Activated T-helper 2 cell treated with anti-CD3 and anti-CD28 coated beads, Interferon-gamma antibody, Interleukin-2, Interleukin-4, amounts not matched to agents 10 μg/mL and 5 μg/mL and 100 μg/mL, durations not matched to agents 14 hours and 24 hours and 36 hours (primary cell): ENCODE measurements around the gene TBC1D9B. TPM values are rescaled to one million over a fixed set of nuclear protein-coding genes. Genes with fewer than 3 reads are reported as not detected.
"Not testable (repeated sequence)": the region's sequence is repeated elsewhere in the genome, so short reads cannot be mapped to it uniquely, and the experiment has no call there.

Source experiments
- DNase-seq: peaks from one replicate; pipeline ENCODE4 v3.0.0; 2021; ENCODE audit warnings: low spot score
- H3K27ac Mint-ChIP-seq: one replicate; pipeline ENCODE4 v1.8.0; 2021; ENCODE audit warnings: mixed read lengths
- H3K27me3 Mint-ChIP-seq: one replicate; pipeline ENCODE4 v1.8.0; 2021; ENCODE audit warnings: low read depth, mixed read lengths
- H3K36me3 Mint-ChIP-seq: one replicate; pipeline ENCODE4 v1.8.0; 2021; ENCODE audit warnings: low read depth, mixed read lengths
- H3K4me1 Mint-ChIP-seq: one replicate; pipeline ENCODE4 v1.8.0; 2021; ENCODE audit warnings: low read depth, mixed read lengths
- H3K4me3 Mint-ChIP-seq: one replicate; pipeline ENCODE4 v1.8.0; 2021; ENCODE audit warnings: low read depth, mild to moderate bottlenecking, moderate library complexity, mixed read lengths
- H3K9me3 Mint-ChIP-seq: one replicate; pipeline ENCODE4 v1.8.0; 2021; ENCODE audit warnings: mixed read lengths
- intact Hi-C: fragments of 100-400 bp; cut with micrococcal nuclease; formaldehyde crosslinking; loops from one replicate; pipeline ENCODE4 v1.15.1; 2023
- total RNA-seq: library from RNA; stranded (reverse); gene quantifications from 2 replicates; pipeline ENCODE4 v1.2.3, GENCODE V29; 2022

Gene TBC1D9B
- total RNA-seq, 1 donor from 2014 or later, result 125 TPM

DNA sequence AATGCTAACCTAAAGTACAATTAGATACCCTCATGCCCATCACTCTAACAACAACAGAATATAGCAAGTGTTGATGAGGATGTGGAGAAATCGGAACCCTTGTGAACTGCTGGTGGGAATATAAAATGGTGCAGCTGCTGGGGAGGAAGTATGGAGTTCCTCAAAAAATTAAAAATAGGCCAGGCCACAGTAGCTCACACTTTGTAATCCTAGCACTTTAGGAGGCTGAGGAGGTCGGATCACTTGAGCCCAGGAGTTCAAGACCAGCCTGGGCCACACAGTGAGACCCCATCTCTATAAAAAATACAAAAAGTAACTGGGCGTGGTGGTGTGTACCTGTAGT, 31.1 kb downstream of the TBC1D9B start:
- Mint-ChIP-seq H3K27ac (no peak overlapping the region), H3K27me3 (no peaks in the 10 kb centered on the region), H3K4me3 (no peak overlapping the region), H3K9me3 (no peaks in the 10 kb centered on the region), H3K4me1 (no peaks in the 10 kb centered on the region), H3K36me3 (peaks cover 45% of the 10 kb centered on the region)
- no peak for DNase-seq
- intact Hi-C loops, result no loop called here

DNA sequence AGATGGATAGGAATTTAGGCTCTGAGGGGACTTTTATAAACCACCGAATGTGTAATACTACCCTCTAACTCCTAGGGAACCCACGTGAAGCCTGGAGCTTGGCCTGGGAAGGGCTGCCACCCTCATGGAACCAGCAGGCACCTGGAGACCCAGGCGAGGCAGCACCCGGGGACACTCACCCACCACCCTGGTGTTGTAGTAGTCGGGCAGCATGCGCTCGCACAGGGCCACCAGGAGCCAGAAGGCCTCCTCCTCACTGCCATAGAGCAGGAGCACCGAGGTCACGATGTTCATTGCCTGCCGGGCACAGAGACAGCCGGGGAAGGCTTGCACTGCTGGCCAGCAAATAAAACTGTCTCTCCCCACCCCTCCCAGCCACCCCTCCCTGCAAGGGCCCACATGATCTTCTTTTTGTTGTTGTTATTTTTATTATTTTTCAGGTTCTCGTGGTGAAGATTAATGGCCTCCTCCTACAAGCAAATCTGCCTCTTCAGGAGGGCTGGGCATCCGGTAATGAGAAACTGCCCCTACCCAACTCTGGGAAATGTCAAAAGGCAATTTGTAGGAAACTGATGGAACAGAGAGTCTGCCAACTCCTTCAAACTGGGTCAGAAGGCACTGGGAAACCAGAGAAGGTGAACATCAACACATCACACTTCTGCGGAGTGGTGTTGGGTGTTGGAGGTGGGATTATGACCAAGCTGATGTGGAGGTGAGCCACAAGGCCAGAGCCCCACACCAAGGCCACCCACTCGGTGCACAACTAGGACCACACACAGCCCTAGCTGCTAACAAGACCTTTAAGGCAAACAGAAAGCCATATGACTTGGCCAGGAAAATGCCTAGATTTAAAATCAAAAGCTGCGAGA, 31.7 kb downstream of the TBC1D9B start:
- intact Hi-C loops, result no loop called here
- Mint-ChIP-seq H3K9me3 (no peaks in the 10 kb centered on the region), H3K27me3 (no peaks in the 10 kb centered on the region), H3K4me3 (no peak overlapping the region), H3K4me1 (no peaks in the 10 kb centered on the region), H3K27ac (no peak overlapping the region), H3K36me3 (peaks cover 44% of the 10 kb centered on the region)
- DNase-seq, result no peak

DNA sequence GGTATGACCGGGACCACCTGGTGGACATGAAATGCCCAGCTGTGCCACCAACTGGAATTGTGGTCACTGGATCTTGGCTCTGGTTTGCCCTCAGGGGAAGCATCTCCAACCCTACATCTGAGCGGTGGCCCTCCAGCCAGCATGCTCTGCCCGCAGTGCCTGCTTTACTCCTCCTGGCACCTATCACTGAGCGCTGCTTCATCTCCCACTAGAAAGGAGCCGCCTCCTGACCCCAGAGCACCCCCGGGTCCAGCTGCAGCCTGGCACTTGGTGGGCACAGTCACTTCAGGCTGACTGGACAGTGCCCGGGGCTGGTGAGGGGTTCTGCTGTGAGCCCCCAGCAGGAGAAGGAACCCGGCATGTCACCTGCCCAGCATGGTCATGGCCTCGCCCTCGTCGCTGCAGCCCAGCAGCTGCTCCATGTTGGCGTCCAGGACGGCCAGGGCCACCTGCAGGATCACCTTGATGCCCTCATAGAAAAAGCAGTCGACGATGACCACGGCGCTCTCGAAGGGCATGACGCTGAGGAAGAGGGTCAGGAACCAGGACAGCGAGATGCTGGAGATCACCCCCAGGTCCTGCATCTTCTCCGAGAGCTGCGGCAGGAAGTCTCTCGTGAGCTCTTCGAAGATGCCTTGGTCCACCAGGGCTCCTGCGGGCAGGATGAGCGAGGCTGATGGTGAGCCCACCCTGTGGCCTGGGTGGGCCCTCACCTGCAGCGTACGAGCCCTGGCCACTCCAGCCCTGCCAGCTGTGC, 33.0 kb downstream of the TBC1D9B start:
- Mint-ChIP-seq H3K4me3 (no peak overlapping the region), H3K27me3 (no peaks in the 10 kb centered on the region), H3K9me3 (no peaks in the 10 kb centered on the region), H3K4me1 (no peaks in the 10 kb centered on the region), H3K36me3 (peaks cover 48% of the 10 kb centered on the region), H3K27ac (no peak overlapping the region)
- DNase-seq, result no peak
- intact Hi-C loops, result no loop called here

DNA sequence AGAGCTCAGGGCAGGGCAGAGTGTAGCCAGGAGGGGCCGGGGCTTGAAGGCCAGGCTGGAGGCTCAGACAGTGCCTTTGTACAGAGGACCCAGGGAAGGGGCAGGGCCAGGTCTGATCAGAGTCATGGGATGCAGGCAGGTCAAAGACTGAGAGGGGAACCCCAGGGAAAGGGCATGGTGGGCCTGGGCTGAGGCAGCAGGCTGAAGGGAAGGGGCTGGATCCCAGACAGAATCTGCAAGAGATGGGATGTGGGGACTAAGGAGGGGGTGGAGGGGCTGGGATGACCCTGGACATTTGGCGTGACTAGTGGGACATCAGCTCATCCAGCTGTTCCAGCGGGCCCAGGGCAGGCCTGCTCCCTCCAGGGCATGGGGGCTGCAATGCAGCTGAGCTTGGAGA, 33.6 kb downstream of the TBC1D9B start:
- Mint-ChIP-seq H3K36me3 (peaks cover 45% of the 10 kb centered on the region), H3K4me3 (no peak overlapping the region), H3K27me3 (no peaks in the 10 kb centered on the region), H3K4me1 (no peaks in the 10 kb centered on the region), H3K27ac (no peak overlapping the region), H3K9me3 (no peaks in the 10 kb centered on the region)
- intact Hi-C loops, result no loop called here
- no peak for DNase-seq

DNA sequence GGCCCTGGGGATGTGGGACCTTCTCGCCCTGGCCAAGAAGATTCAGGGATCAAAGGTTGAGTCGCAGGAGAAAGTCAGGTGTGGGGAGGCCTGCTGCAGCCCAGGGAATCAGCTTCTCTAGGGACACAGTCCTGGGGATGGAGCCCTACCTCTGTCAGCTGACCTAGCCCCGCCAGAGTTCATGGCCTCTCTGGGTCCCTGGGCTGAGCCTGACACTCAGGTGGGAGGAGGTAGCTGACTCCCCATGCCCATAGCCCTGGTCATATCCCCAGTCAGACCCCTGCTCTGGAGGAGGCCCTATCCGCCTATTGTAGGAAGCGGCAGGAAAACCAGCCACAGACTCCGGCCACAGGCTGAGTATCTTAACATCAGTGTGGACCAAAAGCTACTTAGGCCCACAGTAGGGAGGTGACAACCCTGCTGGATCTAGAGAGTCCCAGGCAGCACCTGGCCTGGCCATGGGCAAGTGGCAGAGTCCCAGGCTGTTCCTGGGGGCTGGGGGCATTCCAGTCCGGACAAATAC, 34.0 kb downstream of the TBC1D9B start:
- Mint-ChIP-seq H3K27ac (no peak overlapping the region), H3K4me1 (no peaks in the 10 kb centered on the region), H3K9me3 (no peaks in the 10 kb centered on the region), H3K36me3 (peaks cover 45% of the 10 kb centered on the region), H3K27me3 (no peaks in the 10 kb centered on the region), H3K4me3 (no peak overlapping the region)
- no peak for DNase-seq
- intact Hi-C loops, result no loop called here

DNA sequence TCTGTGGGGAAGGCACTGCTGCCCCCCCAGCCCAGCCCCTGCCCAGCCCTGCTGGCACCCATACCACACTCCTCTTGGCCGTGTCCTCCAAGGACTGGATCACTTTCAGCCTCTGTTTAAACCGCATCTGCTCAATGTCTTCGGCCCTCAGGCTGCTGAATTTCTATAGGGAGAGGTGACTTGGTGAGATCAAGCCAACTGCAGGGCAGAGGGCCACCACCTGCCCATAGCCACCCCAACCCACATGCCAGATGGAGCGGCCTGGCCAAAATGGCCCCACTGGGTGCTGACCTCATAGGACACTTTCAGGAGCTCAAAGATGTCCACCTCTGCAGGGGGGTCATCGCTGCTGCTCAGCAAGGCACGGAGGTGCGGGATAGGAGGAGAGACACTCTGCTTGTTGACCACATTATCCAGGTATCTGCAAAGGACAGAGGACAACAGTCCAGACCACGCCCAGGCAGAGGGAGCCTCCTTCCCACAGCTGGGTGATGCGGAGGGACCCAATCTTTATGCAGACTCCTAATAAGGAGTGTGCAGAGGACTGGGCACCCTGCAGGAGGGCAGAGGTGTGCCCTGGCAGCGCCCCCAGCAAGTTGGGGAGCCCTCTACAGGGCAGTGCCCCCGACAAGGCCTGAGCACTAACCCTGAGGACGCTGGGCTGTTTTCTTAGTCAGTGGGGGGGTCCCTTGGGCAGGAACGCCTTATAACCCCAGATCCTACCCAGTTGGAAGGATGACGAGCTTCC, 34.7 kb downstream of the TBC1D9B start:
- no peak overlapping the region for H3K27ac Mint-ChIP-seq
- intact Hi-C loops, result no loop called here
- H3K27me3 Mint-ChIP-seq, result no peaks in the 10 kb centered on the region
- H3K36me3 Mint-ChIP-seq, result peaks cover 49% of the 10 kb centered on the region
- no peaks in the 10 kb centered on the region for H3K4me1 Mint-ChIP-seq
- DNase-seq, result no peak
- no peak overlapping the region for H3K4me3 Mint-ChIP-seq
- H3K9me3 Mint-ChIP-seq, result no peaks in the 10 kb centered on the region

DNA sequence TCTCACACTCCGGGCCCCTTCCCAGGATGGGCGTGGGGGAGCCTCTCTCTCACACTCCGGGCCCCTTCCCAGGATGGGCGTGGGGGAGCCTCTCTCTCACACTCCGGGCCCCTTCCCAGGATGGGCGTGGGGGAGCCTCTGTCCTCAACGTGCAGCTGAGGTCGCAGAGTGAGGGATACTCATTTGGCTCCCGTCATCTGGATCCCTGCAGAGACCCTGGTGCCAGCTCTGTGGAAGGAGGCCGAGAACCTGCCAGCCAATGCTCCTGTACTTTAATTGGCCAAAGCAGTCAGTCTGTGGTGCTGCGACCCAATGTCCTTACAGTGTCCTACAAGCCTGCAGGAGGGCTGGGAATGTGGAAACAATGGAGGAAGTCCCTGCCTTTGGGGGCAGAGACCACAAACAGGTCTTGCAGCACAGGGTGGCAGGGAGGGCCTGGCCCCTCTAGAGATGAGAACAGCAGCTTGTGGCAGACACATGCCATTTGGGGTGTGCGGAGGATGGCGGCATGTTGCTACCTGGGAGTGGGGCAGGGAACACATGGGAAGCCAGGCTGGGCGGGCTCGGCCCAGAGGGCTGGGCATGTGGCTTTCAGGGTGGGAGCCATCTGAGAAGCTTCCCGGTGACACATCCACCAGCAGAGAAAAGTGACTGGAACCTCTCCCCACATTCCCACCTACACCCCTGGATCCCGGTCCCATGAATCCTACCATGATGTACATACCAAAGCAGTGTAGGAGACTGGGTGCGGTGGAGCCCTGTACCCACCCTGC, 35.5 kb downstream of the TBC1D9B start:
- Mint-ChIP-seq H3K36me3 (peaks cover 49% of the 10 kb centered on the region), H3K4me1 (no peaks in the 10 kb centered on the region)
- intact Hi-C loops, result no loop called here

DNA sequence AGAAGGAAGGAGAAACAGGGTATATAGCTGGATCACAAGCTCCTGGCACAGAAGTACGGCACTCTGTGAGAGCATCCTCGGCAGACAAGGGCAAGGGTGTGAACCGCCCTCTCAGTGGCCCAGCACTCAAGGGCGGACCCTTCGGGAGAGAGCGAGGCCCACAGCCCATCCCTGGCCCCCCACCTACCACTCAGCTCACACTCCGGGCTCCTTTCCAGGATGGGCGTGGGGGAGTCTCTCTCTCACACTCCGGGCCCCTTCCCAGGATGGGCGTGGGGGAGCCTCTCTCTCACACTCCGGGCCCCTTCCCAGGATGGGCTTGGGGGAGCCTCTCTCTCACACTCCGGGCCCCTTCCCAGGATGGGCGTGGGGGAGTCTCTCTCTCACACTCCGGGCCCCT, 36.2 kb downstream of the TBC1D9B start:
- intact Hi-C loops, H3K4me3 Mint-ChIP-seq, H3K9me3 Mint-ChIP-seq, H3K27me3 Mint-ChIP-seq, H3K27ac Mint-ChIP-seq, DNase-seq, H3K4me1 Mint-ChIP-seq: not testable (repeated sequence)
- H3K36me3 Mint-ChIP-seq, result peaks cover 53% of the 10 kb centered on the region

More for the DNA sequence above, 35.5 kb downstream of the TBC1D9B start:
- H3K27ac Mint-ChIP-seq, result no peak overlapping the region
- DNase-seq, result no peak
- H3K27me3 Mint-ChIP-seq, result no peaks in the 10 kb centered on the region
- H3K9me3 Mint-ChIP-seq, result no peaks in the 10 kb centered on the region
- no peak overlapping the region for H3K4me3 Mint-ChIP-seq

DNA sequence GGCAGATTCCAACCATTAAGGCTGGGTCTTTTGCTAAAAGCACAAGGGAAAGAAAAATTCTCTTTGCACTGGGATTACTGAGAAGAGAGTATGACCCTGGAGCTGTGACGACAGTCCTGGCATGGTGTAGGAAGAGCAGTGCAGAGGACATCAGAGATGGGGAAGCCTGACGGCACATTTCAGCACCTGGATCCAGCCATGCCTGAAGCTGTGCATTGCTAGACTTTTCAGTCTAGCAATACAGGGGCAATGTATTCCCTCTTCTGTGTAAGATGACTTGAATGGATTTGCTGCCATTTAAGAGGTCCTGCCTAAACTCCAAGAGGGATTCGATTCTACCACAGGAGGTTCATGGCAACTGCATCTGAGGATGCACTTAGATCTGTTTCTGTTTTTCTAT, 36.7 kb downstream of the TBC1D9B start:
- Mint-ChIP-seq H3K36me3 (peaks cover 47% of the 10 kb centered on the region), H3K27me3 (no peaks in the 10 kb centered on the region), H3K27ac (no peak overlapping the region), H3K4me3 (no peak overlapping the region), H3K4me1 (peaks cover 2% of the 10 kb centered on the region), H3K9me3 (no peaks in the 10 kb centered on the region)
- intact Hi-C loops, result no loop called here
- no peak for DNase-seq

DNA sequence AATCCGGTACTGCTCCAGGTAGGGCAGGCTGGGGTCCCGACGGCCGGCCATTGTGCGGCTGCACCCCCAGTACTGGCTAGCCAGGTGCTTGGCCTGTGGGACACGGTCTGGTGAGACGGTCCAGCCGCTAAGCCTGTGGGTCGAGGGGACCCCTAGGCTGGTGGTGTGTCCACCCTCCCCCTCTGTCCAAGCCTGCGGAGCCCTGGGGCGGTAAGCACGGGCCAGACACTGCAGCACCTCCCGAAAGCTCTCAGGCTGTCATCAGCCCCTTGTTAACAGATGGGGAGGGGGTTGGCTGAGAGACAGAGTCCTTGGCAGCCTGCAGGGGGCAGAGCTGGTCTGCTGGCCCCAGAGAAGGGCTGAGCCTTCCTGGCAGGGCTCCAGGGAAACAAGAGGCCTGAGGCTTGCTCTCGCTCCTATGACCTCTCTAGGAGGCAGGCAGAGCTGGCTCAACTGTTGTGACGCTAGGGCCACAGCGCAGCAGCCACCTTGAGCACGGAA, 37.2 kb downstream of the TBC1D9B start:
- Mint-ChIP-seq H3K27me3 (no peaks in the 10 kb centered on the region), H3K4me1 (peaks cover 2% of the 10 kb centered on the region), H3K27ac (no peak overlapping the region), H3K4me3 (no peak overlapping the region), H3K36me3 (peaks cover 47% of the 10 kb centered on the region), H3K9me3 (no peaks in the 10 kb centered on the region)
- intact Hi-C loops, result no loop called here
- DNase-seq, result no peak

DNA sequence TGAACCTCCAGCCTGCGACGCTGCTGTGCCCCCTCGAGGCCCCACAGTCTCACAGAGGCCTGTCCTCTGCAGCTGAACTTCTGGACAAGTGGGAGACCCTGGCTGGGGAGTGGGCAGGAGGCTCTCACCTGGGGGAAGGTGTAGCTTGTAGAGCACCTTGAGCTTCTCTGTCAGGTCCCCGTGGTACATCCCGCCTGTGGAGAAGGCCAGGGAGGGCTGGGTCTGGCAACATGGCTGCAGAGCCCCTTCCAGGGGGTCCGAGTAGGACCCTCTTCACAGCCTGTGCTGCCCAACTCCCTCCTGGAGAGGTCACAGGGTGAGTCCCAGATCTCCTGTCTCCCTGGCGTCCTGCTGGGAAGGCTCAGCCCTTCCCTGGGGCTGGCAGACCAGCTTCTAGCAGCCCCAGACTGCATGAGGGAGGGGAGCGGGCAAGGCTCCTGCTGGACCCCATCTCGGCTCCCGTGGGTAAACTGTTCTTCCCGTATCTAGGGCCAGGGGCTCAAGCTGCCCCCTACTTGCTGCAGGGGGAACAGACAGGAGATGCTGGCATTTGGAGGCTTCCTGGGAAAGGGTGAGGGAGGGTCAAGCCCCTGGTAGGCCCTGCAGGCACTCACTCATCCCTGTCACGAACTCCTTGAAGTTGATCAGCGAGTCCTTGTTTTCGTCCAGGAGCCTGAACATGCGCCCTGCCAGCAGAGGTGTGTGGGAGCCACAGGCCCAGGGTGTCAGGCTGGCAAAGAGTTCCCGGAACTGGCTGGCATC, 37.9 kb downstream of the TBC1D9B start:
- H3K4me1 Mint-ChIP-seq, result peaks cover 2% of the 10 kb centered on the region
- H3K36me3 Mint-ChIP-seq, result peaks cover 47% of the 10 kb centered on the region
- H3K4me3 Mint-ChIP-seq, result no peak overlapping the region
- no peaks in the 10 kb centered on the region for H3K27me3 Mint-ChIP-seq
- no peak for DNase-seq
- no peak overlapping the region for H3K27ac Mint-ChIP-seq
- intact Hi-C loops, result no loop called here
- H3K9me3 Mint-ChIP-seq, result no peaks in the 10 kb centered on the region
